HepG2 (cell line): ENCODE results near the gene C2orf42. TPM values are rescaled to one million over a fixed set of nuclear protein-coding genes. Genes with fewer than 3 reads are reported as not detected.

Source experiments
- ATAC-seq: fragments of 200-7000 bp; cut with Tn5 transposase; 3 replicates; pipeline ENCODE4 v1.9.1; 2020; ENCODE audit warnings: mild to moderate bottlenecking, moderate library complexity
- BruUV-seq: library from RNA; stranded (reverse); fragments of 400-500 nt; replicated peaks from 2 replicates; lab custom pipeline; 2021; lab: Mats Ljungman, UMichigan
- CTCF ChIA-PET: fragments of 300-600 bp; formaldehyde crosslinking; extraction: SDS; loops from one replicate; lab custom pipeline; 2021; ENCODE audit warnings: low total read pairs, inconsistent platforms, low intra/inter-chr PET ratio; lab: Yijun Ruan, JAX
- POLR2A ChIA-PET: fragments of 350-600 bp; sonication (Branson Sonifier 250); formaldehyde crosslinking; loops from one replicate; lab custom pipeline; 2020; ENCODE audit warnings: antibody characterized with exemption, inconsistent platforms; lab: Yijun Ruan, JAX
- DNase-seq: peaks from one replicate; pipeline ENCODE4 v3.0.0-alpha.2; 2015; ENCODE audit warnings: low spot score
- FAIRE-seq: peaks from 3 replicates; lab custom pipeline; 2011; peaks lifted over from hg19 to GRCh38; lab: Jason Lieb, UNC
- H2AFZ ChIP-seq: one replicate; pipeline ENCODE4 v1.6.1; 2011; ENCODE audit warnings: low read length, inconsistent platforms
- H3K27ac ChIP-seq: fragments of 300-600 bp; 3 replicates; pipeline ENCODE4 v1.8.0; 2011; ENCODE audit warnings: mixed run types, mild to moderate bottlenecking, mixed read lengths, low read length, inconsistent platforms; ENCODE audit not compliant: insufficient read depth; ENCODE audit errors: extremely low read length
- H3K27me3 ChIP-seq, 2 experiments: fragments of 200-600 bp in 1 of 2; 2 replicates in 1 of 2; 3 replicates in 1 of 2; pipeline versions ENCODE4 v1.6.0 to v1.8.0; 2011; ENCODE audit warnings: low read length in 2 of 2, mild to moderate bottlenecking in 2 of 2, moderate library complexity in 2 of 2, inconsistent platforms in 1 of 2; ENCODE audit not compliant: insufficient read depth in 2 of 2, control insufficient read depth in 1 of 2
- H3K36me3 ChIP-seq, 2 experiments: fragments of 200-600 bp in 1 of 2; replicated peaks in 1 of 2; 2 replicates in 1 of 2; 3 replicates in 1 of 2; pipeline versions ENCODE4 v1.5.1 to v1.8.0; 2011; ENCODE audit warnings: low read length in 2 of 2, inconsistent platforms in 1 of 2; ENCODE audit not compliant: insufficient read depth in 2 of 2, control insufficient read depth in 1 of 2
- H3K4me1 ChIP-seq: 2 replicates; pipeline ENCODE4 v1.5.1; 2012; ENCODE audit warnings: low read length, inconsistent platforms; ENCODE audit not compliant: insufficient read depth
- H3K4me2 ChIP-seq: 2 replicates; pipeline ENCODE4 v1.6.0; 2011; ENCODE audit warnings: low read depth, low read length, inconsistent platforms
- H3K4me3 ChIP-seq, 3 experiments: fragments of 200-600 bp in 1 of 3; sonication (generic), shearing (Covaris generic) in 1 of 3; replicated peaks in 1 of 3; 2 replicates each; pipeline ENCODE4 v1.5.1; 2011 to 2016; ENCODE audit warnings: low read length in 3 of 3, inconsistent platforms in 2 of 3, low read depth in 2 of 3, mild to moderate bottlenecking in 2 of 3, control low read depth in 1 of 3, mixed read lengths in 1 of 3; ENCODE audit not compliant: insufficient read depth in 1 of 3
- H3K79me2 ChIP-seq: one replicate; pipeline ENCODE4 v1.6.1; 2011; ENCODE audit warnings: low read length, inconsistent platforms; ENCODE audit not compliant: insufficient read depth
- H3K9ac ChIP-seq: 2 replicates; pipeline ENCODE4 v1.6.0; 2011; ENCODE audit warnings: mild to moderate bottlenecking, low read depth, low read length, inconsistent platforms; ENCODE audit not compliant: insufficient read depth
- H3K9me3 ChIP-seq: 2 replicates; pipeline ENCODE4 v1.5.1; 2012; ENCODE audit warnings: mild to moderate bottlenecking, low read length
- H4K20me1 ChIP-seq: 2 replicates; pipeline ENCODE4 v1.6.0; 2011; ENCODE audit warnings: inconsistent platforms, mild to moderate bottlenecking, low read length, moderate library complexity; ENCODE audit not compliant: insufficient read depth
- CAMTA2 ChIP-seq: sonication (generic); formaldehyde crosslinking; IDR thresholded peaks from 2 replicates; pipeline ENCODE4 v1.4.0; 2020; ENCODE audit warnings: mild to moderate bottlenecking, missing genetic modification reagents, borderline replicate concordance
- KLF12 ChIP-seq: sonication (generic); formaldehyde crosslinking; IDR thresholded peaks from 2 replicates; pipeline ENCODE4 v1.4.0; 2020; ENCODE audit warnings: missing genetic modification reagents, borderline replicate concordance
- ZBTB33 ChIP-seq: sonication (generic); formaldehyde crosslinking; IDR thresholded peaks from 2 replicates; pipeline ENCODE4 v1.4.0; 2020; ENCODE audit warnings: missing genetic modification reagents
- ZNF224 ChIP-seq: sonication (generic); formaldehyde crosslinking; IDR thresholded peaks from 2 replicates; pipeline ENCODE4 v1.5.0; 2020; ENCODE audit warnings: mild to moderate bottlenecking, missing genetic modification reagents
- ZNF468 ChIP-seq: sonication (generic); formaldehyde crosslinking; IDR thresholded peaks from 2 replicates; pipeline ENCODE4 v1.8.0; 2022; ENCODE audit warnings: mild to moderate bottlenecking, moderate library complexity, missing genetic modification reagents
- ZNF709 ChIP-seq: sonication (generic); formaldehyde crosslinking; IDR thresholded peaks from 2 replicates; pipeline ENCODE4 v1.5.0; 2020; ENCODE audit warnings: mild to moderate bottlenecking, missing genetic modification reagents
- ZNF879 ChIP-seq: sonication (generic); formaldehyde crosslinking; IDR thresholded peaks from 2 replicates; pipeline ENCODE4 v1.8.1; 2023; ENCODE audit warnings: missing genetic modification reagents
- WGBS: methylation state at CpG from one replicate; pipeline ENCODE4 v1.1.6; 2017; ENCODE audit warnings: low lambda C conversion rate; 5-methylcytosine and 5-hydroxymethylcytosine counted together
- in situ Hi-C: cut with HindIII; loops from 2 replicates; pipeline ENCODE4 v1.10.0; 2017; ENCODE audit warnings: low pct_unique_long_range_greater_than_20kb; ENCODE audit not compliant: extremely low pct_ligation_motif_present
- intact Hi-C: fragments of 100-400 bp; cut with micrococcal nuclease; formaldehyde crosslinking; loops from one replicate; pipeline ENCODE4 v1.10.0; 2022; ENCODE audit not compliant: unreplicated experiment
- polyA plus RNA-seq, 8 experiments: library from polyadenylated mRNA; depleted of rRNA in 3 of 8; stranded (reverse) in 7 of 8; unstranded in 1 of 8; fragments of >200 nt; fragmentation: Illumina TruSeq in 4 of 8; extraction: Trizol in 4 of 8; gene quantifications; 2 replicates each; pipeline versions ENCODE4 v1.2.1 to v1.2.3, GENCODE V29; 2011 to 2016; ENCODE audit warnings: low read depth in 4 of 8, missing spikeins in 1 of 8, mixed read lengths in 1 of 8; ENCODE audit not compliant: insufficient read depth in 1 of 8
- total RNA-seq, 5 experiments: library from RNA; depleted of rRNA; stranded (reverse); fragments of >200 nt; fragmentation: Illumina TruSeq; extraction: Trizol; gene quantifications; 2 replicates each; pipeline ENCODE4 v1.2.3, GENCODE V29; 2016; ENCODE audit warnings: low read depth in 1 of 5
- TF ChIP-seq, protein P1 (sequence below): sonication (generic); formaldehyde crosslinking; IDR thresholded peaks from 2 replicates; pipeline ENCODE4 v1.5.1; 2020; ENCODE audit warnings: missing genetic modification reagents, mild to moderate bottlenecking, borderline replicate concordance

C2orf42 gene
- total and polyA plus RNA-seq, 2 of the 13 experiments (the other 11 are each of a cell fraction or from before 2014, with no cell fraction given), result 9.3 to 9.9 TPM

GRCh38 chr2:70116936-70117552 is 73.8 kb downstream of the C2orf42 start (continued):
- TF ChIP-seq ZNF224 (CRISPR knock-in tag) (no peak), ZNF709 (CRISPR knock-in tag) (no peak)

GRCh38 chr2:70115646-70116442 is 75.0 kb downstream of the C2orf42 start:
- ATAC-seq, result no peak; the same call in 2 of the 3 replicates

More at GRCh38 chr2:70115646-70116442, 75.0 kb downstream of the C2orf42 start:
- ChIA-PET CTCF (no interaction called here), POLR2A (interaction anchor here (1.1 to 4.7 kb wide), 5 partner anchors 7 to 201 kb away, joined by 3 to 55 read pairs (median 6); partner anchors contain the start of gene MXD1)
- FAIRE-seq (no peak), DNase-seq (no peak)
- Histone ChIP-seq H3K4me1 (peaks cover 54% of the 10 kb centered on the region), H3K79me2 (no peaks in the 10 kb centered on the region), H3K9ac (no peak overlapping the region), H3K9me3 (no peaks in the 10 kb centered on the region), H3K4me2 (no peak overlapping the region), H4K20me1 (no peaks in the 10 kb centered on the region), H2AFZ (no peak overlapping the region), H3K27me3 (no peaks in the 10 kb centered on the region), H3K36me3 (no peaks in the 10 kb centered on the region), H3K27ac (no peak overlapping the region), H3K4me3 (no peak overlapping the region)
- no peak for TF ChIP-seq CAMTA2 (CRISPR knock-in tag)
- no peak for TF ChIP-seq ZBTB33 (CRISPR knock-in tag)
- TF ChIP-seq, protein P1, sequence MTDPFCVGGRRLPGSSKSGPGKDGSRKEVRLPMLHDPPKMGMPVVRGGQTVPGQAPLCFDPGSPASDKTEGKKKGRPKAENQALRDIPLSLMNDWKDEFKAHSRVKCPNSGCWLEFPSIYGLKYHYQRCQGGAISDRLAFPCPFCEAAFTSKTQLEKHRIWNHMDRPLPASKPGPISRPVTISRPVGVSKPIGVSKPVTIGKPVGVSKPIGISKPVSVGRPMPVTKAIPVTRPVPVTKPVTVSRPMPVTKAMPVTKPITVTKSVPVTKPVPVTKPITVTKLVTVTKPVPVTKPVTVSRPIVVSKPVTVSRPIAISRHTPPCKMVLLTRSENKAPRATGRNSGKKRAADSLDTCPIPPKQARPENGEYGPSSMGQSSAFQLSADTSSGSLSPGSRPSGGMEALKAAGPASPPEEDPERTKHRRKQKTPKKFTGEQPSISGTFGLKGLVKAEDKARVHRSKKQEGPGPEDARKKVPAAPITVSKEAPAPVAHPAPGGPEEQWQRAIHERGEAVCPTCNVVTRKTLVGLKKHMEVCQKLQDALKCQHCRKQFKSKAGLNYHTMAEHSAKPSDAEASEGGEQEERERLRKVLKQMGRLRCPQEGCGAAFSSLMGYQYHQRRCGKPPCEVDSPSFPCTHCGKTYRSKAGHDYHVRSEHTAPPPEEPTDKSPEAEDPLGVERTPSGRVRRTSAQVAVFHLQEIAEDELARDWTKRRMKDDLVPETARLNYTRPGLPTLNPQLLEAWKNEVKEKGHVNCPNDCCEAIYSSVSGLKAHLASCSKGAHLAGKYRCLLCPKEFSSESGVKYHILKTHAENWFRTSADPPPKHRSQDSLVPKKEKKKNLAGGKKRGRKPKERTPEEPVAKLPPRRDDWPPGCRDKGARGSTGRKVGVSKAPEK (CRISPR knock-in tag), result no peak
- TF ChIP-seq ZNF879, result no peak
- no peak for TF ChIP-seq KLF12 (CRISPR knock-in tag)
- TF ChIP-seq ZNF468 (CRISPR knock-in tag), result no peak
- 89% methylated on average over 8 of the region's 8 CpGs for WGBS
- in situ Hi-C loops, result no loop called here
- no TSS peak for BruUV-seq
- intact Hi-C loops, result no loop called here
